ENCODE measurements around the gene PLAAT4. TPM values are rescaled to one million over a fixed set of nuclear protein-coding genes. Genes with fewer than 3 reads are reported as not detected.

PLAAT4 gene
- 8.3 and 49.4 TPM in 2 replicates for total RNA-seq (ENCODE audit: low replicate concordance)

GRCh38 chr11:63536669-63537292 lies at the start of gene PLAAT4:
PLAAT4 (plus strand) TSS chr11:63536808; CDS start chr11:63536869, 61 bp downstream.

GRCh38 chr11:63490551-63491239 lies 45.9 kb upstream of the PLAAT4 start, which contains the start of gene PLAAT5:
PLAAT5 (minus strand) TSS chr11:63491167; CDS start chr11:63491034, 133 bp downstream.

GRCh38 chr11:63505857-63506528 lies 30.6 kb upstream of the PLAAT4 start, which contains the start of gene LGALS12:
LGALS12 (plus strand) TSS chr11:63506084; CDS start chr11:63506459, 375 bp downstream.

GRCh38 chr11:63563201-63564055 lies 26.8 kb downstream of the PLAAT4 start, which contains the start of gene PLAAT2:
PLAAT2 (minus strand) TSS chr11:63563379; CDS start chr11:63563324, 55 bp downstream.

Other genes starting within 250 kb of the PLAAT4 start
- not detected in 2 replicates for gene SLC22A9, start 167.0 kb upstream of the PLAAT4 start, total RNA-seq (ENCODE audit: low replicate concordance)
- gene PLAAT5, start 45.6 kb upstream of the PLAAT4 start, total RNA-seq (ENCODE audit: low replicate concordance), result 1.1 TPM in 1 of 2 replicates, not detected in the other
- 0.47 TPM in 1 of 2 replicates, not detected in the other for gene LGALS12, start 30.7 kb upstream of the PLAAT4 start, total RNA-seq (ENCODE audit: low replicate concordance)
- not detected in 2 replicates for gene PLAAT2, start 26.6 kb downstream of the PLAAT4 start, total RNA-seq (ENCODE audit: low replicate concordance)
- gene PLAAT3, start 77.6 kb downstream of the PLAAT4 start, total RNA-seq (ENCODE audit: low replicate concordance), result 18.1 and 52.2 TPM in 2 replicates
- gene ATL3, start 134.6 kb downstream of the PLAAT4 start, total RNA-seq (ENCODE audit: low replicate concordance), result 57.1 and 70.7 TPM in 2 replicates
- gene RTN3, start 144.7 kb downstream of the PLAAT4 start, total RNA-seq (ENCODE audit: low replicate concordance), result 24.1 and 35.3 TPM in 2 replicates
- 10.0 and 17.2 TPM in 2 replicates for gene ZFTA, start 232.0 kb downstream of the PLAAT4 start, total RNA-seq (ENCODE audit: low replicate concordance)

Measured in smooth muscle cell of the coronary artery (primary cell).